ENCODE data around the gene COBLL1. TPM values are rescaled to one million over a fixed set of nuclear protein-coding genes. Genes with fewer than 3 reads are reported as not detected.
"Not testable (repeated sequence)": the region's sequence is repeated elsewhere in the genome, so short reads cannot be mapped to it uniquely, and the experiment has no call there.

COBLL1 gene
- total RNA-seq, 1 experiment from 2014 or later = 0.89 TPM

DNA sequence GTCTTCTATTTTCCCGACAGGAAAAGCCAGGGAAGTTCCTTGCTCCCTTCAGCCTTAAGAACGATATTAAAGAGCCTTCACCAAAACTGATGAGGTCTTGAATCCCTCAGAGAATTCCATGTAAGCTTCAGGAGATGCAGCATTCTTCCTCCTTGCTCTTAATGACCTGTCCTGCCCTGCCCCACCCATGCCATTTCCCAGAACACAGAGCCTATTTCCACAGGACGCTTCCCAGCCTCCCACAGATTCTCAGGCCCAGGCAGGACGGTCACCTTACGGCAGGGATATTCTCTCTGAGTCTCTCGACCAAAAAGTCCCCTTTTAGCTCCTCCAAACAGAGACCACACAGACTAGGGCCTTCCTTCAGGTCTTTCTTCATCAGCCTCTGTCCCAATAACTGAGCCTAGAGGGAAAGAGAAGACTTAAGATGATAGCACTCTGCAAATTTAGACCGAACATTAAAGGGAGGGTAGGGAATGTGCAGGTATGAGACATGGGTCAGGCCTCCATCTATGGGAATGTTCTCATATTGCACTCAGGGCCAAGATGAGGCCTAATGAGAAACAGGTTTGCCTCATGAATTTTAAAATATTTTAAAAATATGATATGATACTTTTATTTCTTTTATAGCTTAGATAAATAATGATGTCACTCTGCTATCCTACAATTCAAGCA is 62.1 kb downstream of the COBLL1 start:
- Histone ChIP-seq H3K36me3 (no peaks in the 10 kb centered on the region), H3K4me3 (no peak overlapping the region), H3K9me3 (no peaks in the 10 kb centered on the region), H3K27me3 (no peaks in the 10 kb centered on the region)
- DNase-seq = no peak

DNA sequence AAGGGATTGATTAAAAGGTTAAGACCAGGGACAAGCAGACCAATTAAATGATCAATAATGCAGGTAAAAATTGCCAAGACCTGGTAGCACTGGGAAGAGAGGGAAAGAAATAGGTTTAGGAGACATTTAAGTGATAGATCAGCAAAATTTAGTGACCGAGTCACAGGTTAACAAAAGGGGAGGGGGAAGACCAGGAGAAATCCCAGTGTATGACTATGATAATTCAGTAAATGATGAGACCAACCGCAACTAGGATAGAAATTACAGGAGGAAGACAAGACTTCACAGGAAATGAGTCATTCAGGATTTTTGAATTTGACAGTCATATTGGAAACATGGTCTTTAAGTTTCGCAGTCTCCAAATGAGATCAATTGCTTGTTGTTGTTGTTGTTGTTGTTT is 62.9 kb downstream of the COBLL1 start:
- Histone ChIP-seq H3K27me3 (no peaks in the 10 kb centered on the region), H3K9me3 (no peaks in the 10 kb centered on the region), H3K4me3 (no peak overlapping the region), H3K36me3 (no peaks in the 10 kb centered on the region)
- DNase-seq = no peak

DNA sequence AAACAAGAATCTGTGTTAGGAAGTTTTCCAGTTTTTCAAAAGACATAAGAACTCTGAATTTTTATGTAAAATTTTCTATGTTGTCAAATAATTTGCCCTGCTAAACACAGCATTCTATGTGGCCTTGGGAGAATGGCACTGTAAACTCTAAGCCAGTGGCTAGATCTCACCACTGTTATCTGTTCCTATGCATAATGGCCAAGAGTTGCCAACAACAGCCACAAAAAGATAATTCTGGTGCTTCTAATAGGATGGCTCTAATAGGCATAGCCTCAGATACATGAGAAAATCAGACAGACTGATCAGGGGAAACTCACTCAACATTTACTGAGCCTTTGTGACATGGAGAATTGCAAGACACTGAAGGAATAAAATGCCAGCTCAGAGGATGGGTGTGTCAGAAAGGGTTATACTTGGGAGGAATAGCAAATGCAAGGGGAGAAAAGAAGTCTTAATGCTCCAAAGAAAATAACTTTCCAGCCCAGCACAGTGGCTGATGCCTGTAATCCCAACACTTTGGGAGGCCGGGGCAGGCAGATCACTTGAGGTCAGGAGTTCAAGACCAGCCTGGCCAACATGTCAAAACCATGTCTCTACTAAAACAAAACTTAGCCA is 63.7 kb downstream of the COBLL1 start:
- Histone ChIP-seq H3K36me3 (no peaks in the 10 kb centered on the region), H3K27me3 (no peaks in the 10 kb centered on the region), H3K4me3 (no peak overlapping the region), H3K9me3 (no peaks in the 10 kb centered on the region)
- DNase-seq = no peak

DNA sequence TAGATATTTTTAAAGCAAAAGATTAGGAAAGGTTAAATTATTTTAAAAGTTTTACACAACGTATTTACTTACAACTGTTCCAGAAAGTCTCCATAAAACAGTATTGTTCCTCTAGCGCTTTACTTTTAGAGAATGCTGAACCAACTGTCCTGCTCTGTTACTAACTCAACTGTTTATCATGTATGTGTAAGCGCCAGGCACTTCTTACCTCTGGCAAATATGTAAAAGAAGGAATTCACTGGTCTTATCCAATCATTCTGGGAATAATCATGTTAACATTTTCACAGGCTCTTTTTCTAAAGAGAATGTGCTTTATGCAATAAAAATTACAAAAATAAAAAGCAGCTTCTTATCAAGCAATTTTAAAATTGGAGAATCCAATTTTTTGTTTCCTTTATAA is 68.0 kb downstream of the COBLL1 start:
- Histone ChIP-seq H3K9me3 (no peaks in the 10 kb centered on the region), H3K27me3 (no peaks in the 10 kb centered on the region), H3K36me3 (no peaks in the 10 kb centered on the region), H3K4me3 (no peak overlapping the region)
- no peak for DNase-seq

DNA sequence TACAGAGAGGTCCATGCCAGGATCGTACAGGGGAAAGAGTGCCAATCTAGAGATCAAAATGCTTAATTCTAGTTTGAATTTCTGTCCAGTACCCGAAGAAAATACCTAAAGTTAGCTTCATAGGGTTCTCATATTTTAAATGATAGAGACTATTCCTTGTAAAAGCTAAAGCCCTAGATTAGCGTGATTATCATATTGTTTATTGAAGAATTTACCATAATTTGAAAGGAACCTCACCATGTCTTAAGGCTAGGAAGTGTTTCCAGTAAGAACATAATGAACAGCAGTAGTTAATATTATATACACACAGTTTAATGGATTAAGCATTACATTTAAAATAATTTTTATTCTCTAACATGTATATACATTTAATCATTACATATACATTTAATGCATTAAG is 68.5 kb downstream of the COBLL1 start:
- Histone ChIP-seq H3K27me3 (no peaks in the 10 kb centered on the region), H3K36me3 (no peaks in the 10 kb centered on the region), H3K9me3 (no peaks in the 10 kb centered on the region), H3K4me3 (no peak overlapping the region)
- no peak for DNase-seq

DNA sequence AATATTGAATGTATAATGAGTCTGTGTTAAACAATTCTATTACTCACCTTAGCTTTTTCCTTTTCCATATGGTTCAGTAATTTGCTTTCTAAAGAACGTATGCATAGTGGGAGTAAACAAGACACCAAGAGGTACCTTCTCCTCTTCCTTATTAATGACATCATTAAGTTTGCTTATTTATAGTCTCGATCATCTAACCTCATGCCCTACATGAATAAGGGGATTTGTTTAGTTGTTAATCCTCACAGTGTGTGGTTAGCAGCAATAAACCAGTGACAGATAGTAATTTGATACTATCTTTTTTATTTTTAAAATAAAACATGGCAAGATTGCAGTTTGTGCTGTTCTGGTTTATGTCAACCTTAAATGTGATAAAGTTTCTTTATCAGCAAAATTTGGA is 69.7 kb downstream of the COBLL1 start:
- no peak for DNase-seq
- Histone ChIP-seq H3K9me3 (no peaks in the 10 kb centered on the region), H3K36me3 (no peaks in the 10 kb centered on the region), H3K27me3 (no peaks in the 10 kb centered on the region), H3K4me3 (no peak overlapping the region)

DNA sequence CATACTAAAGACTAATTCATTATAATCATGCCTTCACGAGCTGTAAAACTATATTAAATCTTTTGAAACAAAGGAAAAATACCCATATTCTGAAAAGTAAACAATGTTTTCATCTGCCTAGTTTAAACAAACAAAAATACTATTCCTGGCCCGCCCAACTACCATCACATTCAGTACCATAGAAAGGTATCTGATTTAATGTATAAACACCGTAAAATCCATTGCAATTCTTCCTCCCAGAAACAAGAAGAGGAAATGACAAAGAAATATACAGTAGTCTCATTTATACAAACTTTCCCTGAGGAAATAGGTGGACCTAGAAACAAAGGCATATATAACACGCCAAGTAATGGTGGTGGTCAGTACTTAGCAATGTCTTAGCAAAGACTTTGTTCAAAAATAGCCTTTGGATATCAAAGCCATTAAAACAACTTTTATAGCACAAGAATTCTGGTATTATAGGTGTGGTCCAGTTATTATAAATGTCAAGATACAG is 71.2 kb downstream of the COBLL1 start:
- Histone ChIP-seq H3K27me3 (no peaks in the 10 kb centered on the region), H3K4me3 (no peak overlapping the region), H3K9me3 (no peaks in the 10 kb centered on the region), H3K36me3 (no peaks in the 10 kb centered on the region)
- DNase-seq = no peak

DNA sequence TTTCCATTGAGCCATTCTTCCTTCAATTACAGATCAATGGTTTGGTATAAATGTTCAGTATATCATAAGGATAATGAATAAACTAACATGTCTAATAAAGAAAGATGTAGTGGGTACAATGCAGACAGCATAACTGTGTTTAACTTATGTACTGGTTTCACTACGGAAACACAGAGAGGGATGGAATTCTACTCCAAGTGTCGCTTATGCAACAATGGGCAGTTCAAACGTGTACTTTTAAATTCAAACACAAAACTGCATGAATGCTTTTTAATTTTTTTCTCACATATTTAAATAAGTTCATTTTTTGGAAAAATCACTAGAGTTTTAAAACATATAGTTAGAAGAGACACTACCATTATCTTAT is 74.7 kb downstream of the COBLL1 start:
- no peaks in the 10 kb centered on the region for H3K36me3 ChIP-seq
- H3K4me3 ChIP-seq = no peak overlapping the region
- H3K9me3 ChIP-seq = no peaks in the 10 kb centered on the region
- no peak for DNase-seq
- H3K27me3 ChIP-seq = no peaks in the 10 kb centered on the region

DNA sequence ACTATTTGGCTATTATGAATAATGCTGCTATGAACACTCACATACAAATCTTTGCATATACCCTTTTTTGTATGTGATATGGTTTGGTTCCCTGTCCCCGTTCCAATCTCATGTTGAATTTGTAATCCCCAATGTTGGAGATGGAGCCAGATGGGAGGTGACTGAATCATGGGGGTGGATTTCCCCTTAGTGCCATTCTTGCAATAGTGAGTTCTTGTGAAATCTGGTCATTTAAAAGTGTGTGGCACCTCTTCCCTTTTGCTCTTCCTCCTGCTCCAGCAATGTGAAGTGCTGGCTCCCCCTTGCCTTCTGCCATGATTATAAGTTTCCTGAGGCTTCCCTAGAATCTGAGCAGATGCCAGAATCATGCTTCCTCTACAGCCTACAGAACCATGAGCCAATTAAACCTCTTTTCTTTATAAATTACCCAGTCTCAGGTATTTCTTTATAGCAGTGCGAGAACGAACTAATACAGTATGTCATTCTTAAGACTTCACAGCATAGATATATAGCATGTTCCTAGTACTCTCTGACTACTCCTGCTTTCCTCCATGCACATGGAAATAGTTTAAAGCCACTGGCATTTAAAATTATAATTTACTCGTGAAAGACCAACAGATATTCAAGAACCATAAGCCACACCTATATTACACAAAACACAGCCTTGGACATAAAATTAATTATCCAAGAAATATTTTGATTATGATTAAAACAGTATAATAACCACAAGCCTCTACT is 75.2 kb downstream of the COBLL1 start:
- Histone ChIP-seq H3K4me3 (no peak overlapping the region), H3K36me3 (no peaks in the 10 kb centered on the region), H3K27me3 (no peaks in the 10 kb centered on the region), H3K9me3 (no peaks in the 10 kb centered on the region)
- no peak for DNase-seq

DNA sequence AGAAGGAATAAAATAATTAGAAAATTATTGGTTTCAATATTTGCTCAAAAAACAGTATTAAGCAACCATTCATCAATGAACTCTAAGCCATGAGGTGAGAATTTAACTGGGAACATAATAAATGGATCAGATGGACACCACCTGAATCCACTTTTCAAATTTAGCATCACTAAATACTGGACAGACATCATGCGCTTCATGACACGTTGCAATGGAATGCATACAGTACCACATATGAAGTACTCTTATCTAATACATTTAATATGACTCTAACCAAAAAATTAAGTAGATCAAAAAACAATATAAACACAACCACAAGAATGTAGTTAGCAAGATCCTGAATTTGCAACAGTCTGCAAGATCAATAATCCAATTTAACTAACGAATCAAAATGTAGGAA is 76.6 kb downstream of the COBLL1 start:
- H3K9me3 ChIP-seq = no peaks in the 10 kb centered on the region
- no peaks in the 10 kb centered on the region for H3K36me3 ChIP-seq
- no peaks in the 10 kb centered on the region for H3K27me3 ChIP-seq
- no peak for DNase-seq
- H3K4me3 ChIP-seq = no peak overlapping the region

DNA sequence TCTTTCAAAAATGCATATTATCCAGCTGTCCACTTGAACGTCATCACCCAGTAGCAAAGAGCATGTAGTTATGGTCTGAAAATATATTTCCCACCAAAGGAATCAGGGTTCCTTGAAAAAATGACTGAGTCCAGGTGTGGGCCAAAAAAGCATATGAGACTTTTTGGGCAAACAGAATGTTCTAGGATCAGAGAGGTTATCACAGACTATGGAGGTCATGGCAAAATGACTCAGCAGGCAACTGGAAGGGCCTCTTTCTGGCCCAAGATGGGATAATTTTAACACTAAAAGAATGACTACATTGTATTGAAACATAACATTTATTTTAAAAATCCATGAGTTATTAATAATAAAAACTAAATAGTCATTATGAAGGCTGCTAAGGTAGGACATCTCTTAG is 77.1 kb downstream of the COBLL1 start:
- Histone ChIP-seq H3K9me3 (no peaks in the 10 kb centered on the region), H3K36me3 (no peaks in the 10 kb centered on the region), H3K4me3 (no peak overlapping the region), H3K27me3 (no peaks in the 10 kb centered on the region)
- no peak for DNase-seq

DNA sequence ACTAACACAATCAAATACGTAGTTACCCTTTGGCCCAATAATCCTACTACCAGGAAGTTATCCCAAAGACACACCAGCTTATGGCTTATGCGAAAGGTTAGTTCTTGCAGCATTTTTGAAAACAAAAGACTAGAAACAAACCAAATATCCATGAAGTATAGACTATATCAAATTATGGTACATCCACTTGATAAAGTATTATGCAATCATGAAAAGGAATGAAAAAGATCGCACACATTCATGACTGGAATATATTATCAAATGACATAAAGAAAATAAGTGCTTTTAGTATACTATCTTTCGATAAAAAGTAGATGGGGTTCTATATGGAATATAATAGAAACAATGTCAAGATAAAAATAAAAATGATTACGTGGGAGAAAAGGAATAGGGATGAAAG is 78.2 kb downstream of the COBLL1 start:
- H3K9me3 ChIP-seq = no peaks in the 10 kb centered on the region
- no peaks in the 10 kb centered on the region for H3K27me3 ChIP-seq
- H3K4me3 ChIP-seq = no peak overlapping the region
- DNase-seq = no peak
- H3K36me3 ChIP-seq = no peaks in the 10 kb centered on the region

DNA sequence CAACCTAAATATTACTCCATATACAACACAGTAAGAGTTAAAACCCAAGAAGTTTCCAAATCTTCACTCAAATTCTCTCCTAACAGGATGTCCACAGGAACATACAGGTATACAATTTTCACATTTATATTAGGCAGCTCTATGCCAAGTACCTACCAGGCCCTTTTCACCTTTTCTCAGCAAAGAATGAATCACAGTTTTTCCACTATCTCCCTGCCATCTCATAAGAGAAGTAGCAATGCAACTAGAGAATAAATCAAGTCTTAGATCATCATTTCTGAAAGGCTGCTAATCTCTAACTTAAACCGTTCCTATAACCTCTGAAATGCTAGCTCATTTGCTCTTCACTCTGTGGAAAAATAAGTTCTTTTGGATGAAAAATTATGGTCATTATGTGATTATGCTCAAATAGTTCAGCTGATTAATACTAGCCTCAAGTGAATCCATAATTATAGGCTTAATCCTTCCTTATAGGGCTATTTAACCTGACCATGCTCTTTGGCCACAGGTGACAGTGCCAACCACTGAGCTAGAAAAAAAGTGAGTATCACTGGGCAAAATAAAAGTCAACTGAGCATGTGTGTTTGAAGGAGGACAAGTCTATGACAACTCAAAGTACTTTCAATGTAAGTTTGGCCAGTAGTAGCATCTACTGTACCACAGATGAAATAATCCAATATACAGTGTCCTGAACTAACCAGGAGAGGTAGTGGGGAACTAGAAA is 79.7 kb downstream of the COBLL1 start:
- Histone ChIP-seq H3K27me3 (no peaks in the 10 kb centered on the region), H3K4me3 (no peak overlapping the region), H3K36me3 (no peaks in the 10 kb centered on the region), H3K9me3 (no peaks in the 10 kb centered on the region)
- no peak for DNase-seq

DNA sequence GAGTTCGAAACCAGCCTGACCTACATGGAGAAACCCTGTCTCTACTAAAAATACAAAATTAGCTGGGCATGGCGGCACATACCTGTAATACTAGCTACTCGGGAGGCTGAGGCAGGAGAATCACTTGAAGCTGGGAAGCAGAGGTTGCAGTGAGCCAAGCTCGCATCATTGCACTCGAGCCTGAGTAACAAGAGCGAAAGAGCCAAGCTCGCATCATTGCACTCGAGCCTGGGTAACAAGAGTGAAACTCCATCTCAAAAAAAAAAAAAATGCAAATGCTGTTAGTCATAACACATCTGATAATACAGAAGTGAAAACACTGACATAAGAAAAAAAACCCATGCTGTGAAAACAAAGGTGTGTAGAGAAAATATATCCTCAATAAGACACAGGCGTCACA is 80.4 kb downstream of the COBLL1 start:
- not testable (repeated sequence) for DNase-seq, H3K27me3 ChIP-seq, H3K36me3 ChIP-seq, H3K4me3 ChIP-seq, H3K9me3 ChIP-seq

DNA sequence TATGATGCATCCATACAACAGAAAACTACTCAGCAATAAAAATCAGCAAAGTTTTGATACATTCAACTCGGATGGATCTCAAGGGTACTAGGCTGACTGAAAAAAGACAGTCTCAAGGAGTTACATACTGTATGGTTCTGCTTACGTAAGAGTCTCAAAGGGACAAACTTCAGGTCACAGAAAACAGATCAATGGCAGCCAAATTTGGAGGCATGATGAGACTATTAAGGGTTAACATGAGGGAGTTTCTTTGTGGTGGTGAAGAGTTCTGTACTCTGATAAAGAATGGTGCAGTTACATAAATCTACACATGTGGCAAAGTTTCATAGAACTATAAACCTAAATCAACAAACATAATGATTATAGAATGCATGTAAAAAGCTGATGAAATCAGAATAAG is 81.4 kb downstream of the COBLL1 start:
- no peaks in the 10 kb centered on the region for H3K9me3 ChIP-seq
- H3K36me3 ChIP-seq = no peaks in the 10 kb centered on the region
- DNase-seq = no peak
- H3K27me3 ChIP-seq = no peaks in the 10 kb centered on the region
- no peak overlapping the region for H3K4me3 ChIP-seq

DNA sequence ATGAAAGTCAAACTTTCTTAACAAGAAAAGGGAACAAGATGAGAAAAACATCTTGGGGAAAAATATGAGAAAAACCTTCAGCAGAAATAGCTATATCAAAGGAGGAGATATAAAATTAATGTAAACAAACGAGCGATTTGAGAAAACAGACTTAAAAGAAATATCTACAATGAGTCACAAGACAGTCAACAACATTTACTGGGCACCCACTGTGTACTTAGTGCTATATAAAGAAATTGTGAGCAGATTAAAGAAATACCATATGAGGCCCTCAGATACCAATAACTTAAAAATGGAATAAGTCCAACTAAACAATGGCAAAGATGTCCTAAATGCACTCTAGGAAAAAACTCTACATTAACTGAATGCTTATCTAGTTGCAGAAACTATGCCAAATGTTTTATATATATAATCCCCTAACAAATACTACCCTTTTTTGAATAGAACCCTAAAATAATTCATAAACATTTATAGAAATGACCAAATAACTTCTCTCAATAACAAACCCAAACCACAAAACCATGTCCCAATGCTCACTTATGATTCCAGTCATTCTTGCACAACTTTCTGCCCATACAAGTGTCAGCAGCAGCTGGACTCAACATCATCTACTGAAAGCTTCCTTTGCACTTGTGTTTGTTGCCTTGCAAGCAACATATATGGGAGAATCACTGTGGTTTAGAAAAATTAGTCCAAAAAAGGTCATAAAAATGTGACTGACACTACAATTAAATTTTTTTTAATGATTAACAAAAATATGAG is 83.5 kb downstream of the COBLL1 start:
- Histone ChIP-seq H3K9me3 (no peaks in the 10 kb centered on the region), H3K36me3 (no peaks in the 10 kb centered on the region), H3K27me3 (no peaks in the 10 kb centered on the region), H3K4me3 (no peak overlapping the region)
- no peak for DNase-seq

DNA sequence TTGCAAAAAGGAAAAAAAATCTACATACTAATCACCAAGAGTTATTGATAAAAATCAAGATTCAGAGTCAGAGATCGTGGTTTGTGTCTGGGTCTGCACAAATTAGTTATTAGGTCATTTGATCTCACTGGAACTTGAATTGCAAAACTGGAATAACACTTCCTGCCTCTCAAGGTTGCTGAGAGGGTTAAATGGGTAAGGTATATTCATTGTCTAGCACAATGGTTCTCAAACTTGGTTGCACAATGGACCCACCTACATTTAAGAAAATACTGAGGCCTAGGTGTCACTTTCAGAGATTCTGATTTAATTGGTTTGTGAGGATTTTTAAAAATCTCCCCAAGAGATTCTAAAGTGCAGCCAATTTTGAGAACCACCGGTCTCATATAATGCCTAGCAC is 84.8 kb downstream of the COBLL1 start:
- no peak for DNase-seq

More for the DNA sequence above, 84.8 kb downstream of the COBLL1 start:
- Histone ChIP-seq H3K9me3 (no peaks in the 10 kb centered on the region), H3K4me3 (no peak overlapping the region), H3K27me3 (no peaks in the 10 kb centered on the region), H3K36me3 (no peaks in the 10 kb centered on the region)

Measured in MG63 (cell line).